ENCODE results near the gene CNN2.

The CNN2 gene

GRCh38 chr19:1062387-1063029 is 36.1 kb downstream of the CNN2 start:
- TF ChIP-seq CTCF (IDR thresholded peaks at IDR 0.05; ENCODE audit: insufficient read depth, missing control alignments) = no peak
- FAIRE-seq (no peak), DNase-seq (ENCODE audit: insufficient read length, low spot score) (no peak)

GRCh38 chr19:1063030-1063908 is 36.9 kb downstream of the CNN2 start:
- TF ChIP-seq CTCF (IDR thresholded peaks at IDR 0.05; ENCODE audit: insufficient read depth, missing control alignments) = no peak
- DNase-seq (ENCODE audit: insufficient read length, low spot score) (no peak), FAIRE-seq (no peak)

- no peak for DNase-seq (ENCODE audit: insufficient read length, low spot score)
- TF ChIP-seq CTCF (IDR thresholded peaks at IDR 0.05; ENCODE audit: insufficient read depth, missing control alignments) = no peak
- no peak for FAIRE-seq
Measured at GRCh38 chr19:1063909-1064660, 37.7 kb downstream of the CNN2 start.

- FAIRE-seq = no peak
- no peak for DNase-seq (ENCODE audit: insufficient read length, low spot score)
- TF ChIP-seq CTCF (IDR thresholded peaks at IDR 0.05; ENCODE audit: insufficient read depth, missing control alignments) = peak; percentile 55
Measured at GRCh38 chr19:1064661-1065605, 38.5 kb downstream of the CNN2 start.

- FAIRE-seq (no peak), DNase-seq (ENCODE audit: insufficient read length, low spot score) (no peak)
- no peak for TF ChIP-seq CTCF (IDR thresholded peaks at IDR 0.05; ENCODE audit: insufficient read depth, missing control alignments)
Measured at GRCh38 chr19:1065606-1066109, 39.2 kb downstream of the CNN2 start.

GRCh38 chr19:1066251-1066747 is 39.9 kb downstream of the CNN2 start:
- DNase-seq (ENCODE audit: insufficient read length, low spot score) (no peak), FAIRE-seq (no peak)
- TF ChIP-seq CTCF (IDR thresholded peaks at IDR 0.05; ENCODE audit: insufficient read depth, missing control alignments) = no peak
